Measurements from ENCODE around the gene C16orf90. TPM values are rescaled to one million over a fixed set of nuclear protein-coding genes. Genes with fewer than 3 reads are reported as not detected.

The C16orf90 gene
- total RNA-seq, 1 donor from 2014 or later: not detected

DNA sequence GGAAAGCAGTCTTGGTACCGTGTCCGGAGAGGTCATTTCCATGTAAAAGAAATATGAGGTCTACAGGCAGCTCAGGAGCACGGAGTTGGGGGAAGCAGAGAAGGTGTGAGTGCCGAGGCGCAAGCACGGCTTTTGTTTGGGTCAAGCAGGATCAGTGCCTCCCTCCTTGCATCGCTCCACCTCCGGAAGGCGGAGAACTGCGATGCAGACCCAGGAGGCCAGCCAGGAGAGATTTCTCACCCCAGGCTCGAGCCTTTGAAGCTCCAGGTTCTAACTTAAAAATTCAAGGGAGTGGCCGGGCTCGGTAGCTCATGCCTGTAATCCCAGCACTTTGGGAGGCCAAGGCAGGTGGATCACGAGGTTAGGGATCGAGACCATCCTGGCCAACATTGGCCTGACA lies 26.8 kb downstream of the C16orf90 start:
- Mint-ChIP-seq H3K27ac (no peak overlapping the region), H3K9me3 (no peaks in the 10 kb centered on the region), H3K4me3 (no peak overlapping the region), H3K4me1 (no peaks in the 10 kb centered on the region), H3K36me3 (peaks cover 20% of the 10 kb centered on the region), H3K27me3 (ENCODE audit: low read depth) (no peaks in the 10 kb centered on the region)
- DNase-seq (ENCODE audit: low spot score in 2 of 2, unreplicated experiment in 2 of 2): no peak
- TF ChIP-seq, protein P1, sequence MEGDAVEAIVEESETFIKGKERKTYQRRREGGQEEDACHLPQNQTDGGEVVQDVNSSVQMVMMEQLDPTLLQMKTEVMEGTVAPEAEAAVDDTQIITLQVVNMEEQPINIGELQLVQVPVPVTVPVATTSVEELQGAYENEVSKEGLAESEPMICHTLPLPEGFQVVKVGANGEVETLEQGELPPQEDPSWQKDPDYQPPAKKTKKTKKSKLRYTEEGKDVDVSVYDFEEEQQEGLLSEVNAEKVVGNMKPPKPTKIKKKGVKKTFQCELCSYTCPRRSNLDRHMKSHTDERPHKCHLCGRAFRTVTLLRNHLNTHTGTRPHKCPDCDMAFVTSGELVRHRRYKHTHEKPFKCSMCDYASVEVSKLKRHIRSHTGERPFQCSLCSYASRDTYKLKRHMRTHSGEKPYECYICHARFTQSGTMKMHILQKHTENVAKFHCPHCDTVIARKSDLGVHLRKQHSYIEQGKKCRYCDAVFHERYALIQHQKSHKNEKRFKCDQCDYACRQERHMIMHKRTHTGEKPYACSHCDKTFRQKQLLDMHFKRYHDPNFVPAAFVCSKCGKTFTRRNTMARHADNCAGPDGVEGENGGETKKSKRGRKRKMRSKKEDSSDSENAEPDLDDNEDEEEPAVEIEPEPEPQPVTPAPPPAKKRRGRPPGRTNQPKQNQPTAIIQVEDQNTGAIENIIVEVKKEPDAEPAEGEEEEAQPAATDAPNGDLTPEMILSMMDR (IDR thresholded peaks at IDR 0.05; ENCODE audit: unreplicated experiment): no peak

DNA sequence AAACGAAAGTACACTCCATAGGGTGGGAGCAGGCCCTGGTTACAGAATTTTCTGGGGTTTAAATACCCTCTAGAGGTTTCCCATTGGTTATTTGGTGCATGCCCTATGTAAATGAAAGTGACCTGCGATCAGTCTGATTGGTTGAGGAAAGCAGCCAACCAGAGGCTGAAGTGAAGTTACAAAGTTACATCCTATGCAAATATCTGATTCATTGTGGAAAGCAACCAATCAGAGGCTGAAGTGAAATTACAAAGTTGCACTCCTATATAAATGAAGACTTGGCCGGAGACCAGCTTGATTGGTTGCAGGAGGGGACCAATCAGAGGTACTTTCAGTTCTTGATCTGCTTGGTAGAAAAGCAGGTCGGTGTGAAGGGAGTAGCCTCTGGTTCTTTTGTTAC lies 27.4 kb downstream of the C16orf90 start:
- DNase-seq (ENCODE audit: low spot score in 2 of 2, unreplicated experiment in 2 of 2): no peak
- Mint-ChIP-seq H3K27ac (no peak overlapping the region), H3K4me1 (no peaks in the 10 kb centered on the region), H3K4me3 (no peak overlapping the region), H3K27me3 (ENCODE audit: low read depth) (no peaks in the 10 kb centered on the region), H3K36me3 (peaks cover 17% of the 10 kb centered on the region), H3K9me3 (no peaks in the 10 kb centered on the region)
- TF ChIP-seq, protein P1 (IDR thresholded peaks at IDR 0.05; ENCODE audit: unreplicated experiment): no peak

DNA sequence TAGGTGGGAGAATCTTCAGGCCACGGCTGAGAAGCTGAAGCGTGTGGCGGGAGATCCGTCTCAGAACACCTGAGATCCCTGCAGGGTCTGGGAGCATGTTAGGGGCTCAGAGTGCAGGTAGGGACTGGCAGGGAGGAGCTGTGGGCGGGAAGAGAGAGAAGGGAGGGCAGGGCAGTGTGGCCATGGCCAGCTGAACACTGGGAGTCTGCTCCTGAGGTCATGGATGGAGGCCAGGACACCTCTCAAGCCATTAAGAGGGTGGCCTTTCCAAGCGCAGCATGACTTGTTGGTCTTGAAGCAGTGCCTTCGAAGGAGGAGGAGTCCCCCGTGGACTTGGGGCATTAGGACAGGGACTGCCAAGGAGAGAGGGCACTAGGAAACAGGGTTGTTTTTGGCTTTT lies 28.1 kb downstream of the C16orf90 start:
- Mint-ChIP-seq H3K9me3 (no peaks in the 10 kb centered on the region), H3K4me3 (no peak overlapping the region), H3K27ac (no peak overlapping the region), H3K4me1 (peaks cover 3% of the 10 kb centered on the region), H3K36me3 (peaks cover 14% of the 10 kb centered on the region), H3K27me3 (ENCODE audit: low read depth) (no peaks in the 10 kb centered on the region)
- TF ChIP-seq, protein P1 (IDR thresholded peaks at IDR 0.05; ENCODE audit: unreplicated experiment): no peak
- no peak for DNase-seq (ENCODE audit: low spot score in 2 of 2, unreplicated experiment in 2 of 2)

DNA sequence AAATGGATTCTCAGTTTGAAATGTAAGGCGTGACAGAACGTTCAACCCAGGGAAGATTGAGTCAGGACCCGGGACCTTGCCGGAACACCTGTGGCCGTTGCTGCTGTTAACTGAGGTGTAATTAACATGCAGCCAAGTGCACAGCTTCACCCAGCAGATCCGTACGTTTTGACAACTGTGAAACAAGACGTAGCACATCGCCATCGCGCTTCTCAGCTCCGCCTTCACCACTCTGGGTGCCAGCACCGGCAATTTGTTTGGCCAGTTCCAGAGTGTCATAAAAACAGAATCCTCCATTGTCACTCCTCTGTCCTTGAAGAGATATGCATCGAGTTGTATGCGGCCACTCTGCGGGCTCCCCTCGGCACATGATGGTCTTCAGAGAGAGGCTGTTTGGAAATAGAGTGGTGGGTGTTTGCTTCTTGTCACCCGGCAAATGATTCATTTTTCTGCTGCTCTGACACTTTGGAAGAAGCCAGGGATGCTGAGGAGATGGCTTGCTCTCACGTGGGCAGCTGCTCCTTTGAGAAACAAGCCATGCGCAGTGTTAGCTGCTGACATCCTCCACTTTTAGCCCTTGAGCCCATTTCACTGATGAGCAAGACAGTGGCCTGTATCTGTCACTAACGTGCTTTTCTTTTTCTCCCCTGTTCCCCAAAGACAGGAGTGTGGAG lies 29.2 kb downstream of the C16orf90 start:
- Mint-ChIP-seq H3K27me3 (ENCODE audit: low read depth) (no peaks in the 10 kb centered on the region), H3K27ac (no peak overlapping the region), H3K4me3 (no peak overlapping the region), H3K9me3 (no peaks in the 10 kb centered on the region), H3K4me1 (peaks cover 5% of the 10 kb centered on the region), H3K36me3 (peaks cover 14% of the 10 kb centered on the region)
- TF ChIP-seq, protein P1 (IDR thresholded peaks at IDR 0.05; ENCODE audit: unreplicated experiment): no peak
- DNase-seq (ENCODE audit: low spot score in 2 of 2, unreplicated experiment in 2 of 2): no peak

DNA sequence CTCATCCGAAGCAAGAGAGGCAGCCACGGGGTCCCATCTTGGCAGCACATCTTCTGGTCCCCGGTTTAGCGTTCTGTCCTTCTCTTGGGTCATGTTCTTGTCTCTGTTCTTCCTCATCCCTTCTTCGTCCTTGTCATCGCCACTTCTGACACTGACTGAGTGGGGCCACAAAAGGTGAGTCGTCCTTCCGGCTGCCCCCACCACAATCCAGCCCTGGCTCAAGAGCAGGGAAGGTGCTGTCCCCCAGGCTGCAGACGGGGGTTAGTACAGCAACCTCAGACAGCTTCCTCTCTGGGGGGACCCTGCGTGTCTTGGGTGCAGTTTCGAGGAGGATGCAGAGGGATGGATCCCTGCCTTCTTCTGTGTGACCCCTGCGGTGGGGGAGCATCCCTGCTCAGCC lies 30.0 kb downstream of the C16orf90 start:
- H3K9me3 Mint-ChIP-seq: no peaks in the 10 kb centered on the region
- TF ChIP-seq, protein P1 (IDR thresholded peaks at IDR 0.05; ENCODE audit: unreplicated experiment): no peak
- H3K4me1 Mint-ChIP-seq: peaks cover 8% of the 10 kb centered on the region
- H3K27me3 Mint-ChIP-seq (ENCODE audit: low read depth): no peaks in the 10 kb centered on the region
- H3K27ac Mint-ChIP-seq: no peak overlapping the region
- no peak overlapping the region for H3K4me3 Mint-ChIP-seq
- H3K36me3 Mint-ChIP-seq: peaks cover 14% of the 10 kb centered on the region
- no peak for DNase-seq (ENCODE audit: low spot score in 2 of 2, unreplicated experiment in 2 of 2)

Measured in mesothelial cell of epicardium (in vitro differentiated cells).